ENCODE results near the gene RNF126.
"Not testable (repeated sequence)": the region's sequence is repeated elsewhere in the genome, so short reads cannot be mapped to it uniquely, and the experiment has no call there.

The RNF126 gene

GRCh38 chr19:670609-671075 lies 7.6 kb upstream of the RNF126 start:
- H3K27ac ChIP-seq (ENCODE audit: low read length) = no peak overlapping the region
- H3K4me3 ChIP-seq (ENCODE audit: low read length) = no peak overlapping the region
- H3K27me3 ChIP-seq (ENCODE audit: insufficient read depth, low read length) = peaks cover 17% of the 10 kb centered on the region
- no peaks in the 10 kb centered on the region for H3K9me3 ChIP-seq (ENCODE audit: insufficient read depth, low read depth, low read length)
- H3K4me1 ChIP-seq (ENCODE audit: insufficient read depth, low read length) = no peaks in the 10 kb centered on the region
- no peaks in the 10 kb centered on the region for H3K36me3 ChIP-seq (ENCODE audit: insufficient read depth, low read depth, low read length)
- H3K9ac ChIP-seq (ENCODE audit: low read depth, low read length) = no peak overlapping the region

DNA sequence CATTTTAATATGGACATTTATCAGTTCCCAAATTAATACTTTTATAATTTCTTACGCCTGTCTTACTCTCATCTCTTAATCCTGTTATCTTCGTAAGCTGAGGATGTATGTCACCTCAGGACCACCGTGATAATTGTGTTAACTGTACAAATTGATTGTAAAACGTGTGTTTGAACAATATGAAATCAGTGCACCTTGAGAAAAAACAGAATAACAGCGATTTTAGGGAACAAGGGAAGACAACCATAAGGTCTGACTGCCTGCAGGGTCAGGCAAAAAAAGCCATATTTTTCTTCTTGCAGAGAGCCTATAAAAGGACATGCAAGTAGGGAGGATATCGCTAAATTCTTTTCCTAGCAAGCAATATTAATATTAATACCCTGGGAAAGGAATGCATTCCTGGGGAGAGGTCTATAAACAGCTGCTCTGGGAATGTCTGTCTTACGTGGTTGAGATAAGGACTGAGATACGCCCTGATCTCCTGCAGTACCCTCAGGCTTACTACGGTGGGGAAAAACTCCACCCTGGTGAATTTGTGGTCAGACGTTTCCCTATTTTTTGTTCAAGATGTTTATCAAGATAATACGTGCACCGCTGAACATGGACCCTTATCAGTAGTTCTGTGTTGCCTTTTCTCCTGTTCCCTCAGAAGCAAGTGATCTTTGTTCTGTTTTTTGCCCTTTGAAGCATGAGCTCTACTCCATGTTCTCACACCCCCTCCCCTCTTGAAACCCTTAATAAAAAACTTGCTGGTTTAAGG lies 5.8 kb upstream of the RNF126 start:
- H3K4me1 ChIP-seq (ENCODE audit: insufficient read depth, low read length); H3K9ac ChIP-seq (ENCODE audit: low read depth, low read length); H3K27me3 ChIP-seq (ENCODE audit: insufficient read depth, low read length); H3K27ac ChIP-seq (ENCODE audit: low read length); H3K9me3 ChIP-seq (ENCODE audit: insufficient read depth, low read depth, low read length); H3K36me3 ChIP-seq (ENCODE audit: insufficient read depth, low read depth, low read length); H3K4me3 ChIP-seq (ENCODE audit: low read length): not testable (repeated sequence)

GRCh38 chr19:666985-667573 lies 4.1 kb upstream of the RNF126 start:
- not testable (repeated sequence) for H3K27me3 ChIP-seq (ENCODE audit: insufficient read depth, low read length); H3K27ac ChIP-seq (ENCODE audit: low read length); H3K36me3 ChIP-seq (ENCODE audit: insufficient read depth, low read depth, low read length); H3K9ac ChIP-seq (ENCODE audit: low read depth, low read length); H3K9me3 ChIP-seq (ENCODE audit: insufficient read depth, low read depth, low read length); H3K4me3 ChIP-seq (ENCODE audit: low read length); H3K4me1 ChIP-seq (ENCODE audit: insufficient read depth, low read length)

DNA sequence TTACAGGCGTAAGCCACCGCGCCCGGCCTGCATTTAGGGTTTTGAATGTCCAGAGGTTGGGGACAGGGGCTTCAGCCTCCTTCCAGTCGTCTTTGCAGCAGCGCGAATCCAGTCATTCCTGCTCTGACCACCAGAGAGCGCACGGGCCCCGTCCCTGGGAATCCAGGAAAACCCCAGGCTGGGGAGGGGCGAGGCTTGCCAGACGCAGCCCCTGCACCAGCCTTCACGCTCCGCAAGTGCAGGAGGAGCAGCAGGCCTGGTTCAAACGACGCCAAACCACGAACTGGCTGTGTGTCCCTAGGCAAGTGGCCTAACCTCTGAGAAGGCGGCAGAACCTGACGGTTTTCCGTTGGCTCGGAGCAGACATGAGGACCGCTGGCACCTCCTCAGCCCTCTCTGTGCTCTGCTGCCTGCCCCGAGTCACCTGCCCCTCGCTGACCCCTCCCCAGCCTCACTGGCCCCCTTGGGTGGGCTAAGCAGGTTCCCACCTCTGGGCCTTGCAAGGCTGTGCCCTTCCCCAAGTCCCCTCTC lies 2.0 kb upstream of the RNF126 start:
- H3K27me3 ChIP-seq (ENCODE audit: insufficient read depth, low read length) = peaks cover 8% of the 10 kb centered on the region; the same call in 1 of the 2 replicates
- no peak overlapping the region for H3K9ac ChIP-seq (ENCODE audit: low read depth, low read length)
- no peak overlapping the region for H3K4me3 ChIP-seq (ENCODE audit: low read length)
- no peaks in the 10 kb centered on the region for H3K4me1 ChIP-seq (ENCODE audit: insufficient read depth, low read length)
- no peak overlapping the region for H3K27ac ChIP-seq (ENCODE audit: low read length)
- H3K36me3 ChIP-seq (ENCODE audit: insufficient read depth, low read depth, low read length) = no peaks in the 10 kb centered on the region
- no peaks in the 10 kb centered on the region for H3K9me3 ChIP-seq (ENCODE audit: insufficient read depth, low read depth, low read length)

- Histone ChIP-seq H3K4me3 (ENCODE audit: low read length) (peak overlapping the region; percentile 50), H3K4me1 (ENCODE audit: insufficient read depth, low read length) (no peaks in the 10 kb centered on the region), H3K9me3 (ENCODE audit: insufficient read depth, low read depth, low read length) (no peaks in the 10 kb centered on the region), H3K9ac (ENCODE audit: low read depth, low read length) (peak overlapping the region; percentile 47; the same call in 1 of the 2 replicates), H3K27me3 (ENCODE audit: insufficient read depth, low read length) (peaks cover 8% of the 10 kb centered on the region; the same call in 1 of the 2 replicates), H3K36me3 (ENCODE audit: insufficient read depth, low read depth, low read length) (no peaks in the 10 kb centered on the region), H3K27ac (ENCODE audit: low read length) (no peak overlapping the region)
Measured at GRCh38 chr19:663682-664117, 686 bp upstream of the RNF126 start.

DNA sequence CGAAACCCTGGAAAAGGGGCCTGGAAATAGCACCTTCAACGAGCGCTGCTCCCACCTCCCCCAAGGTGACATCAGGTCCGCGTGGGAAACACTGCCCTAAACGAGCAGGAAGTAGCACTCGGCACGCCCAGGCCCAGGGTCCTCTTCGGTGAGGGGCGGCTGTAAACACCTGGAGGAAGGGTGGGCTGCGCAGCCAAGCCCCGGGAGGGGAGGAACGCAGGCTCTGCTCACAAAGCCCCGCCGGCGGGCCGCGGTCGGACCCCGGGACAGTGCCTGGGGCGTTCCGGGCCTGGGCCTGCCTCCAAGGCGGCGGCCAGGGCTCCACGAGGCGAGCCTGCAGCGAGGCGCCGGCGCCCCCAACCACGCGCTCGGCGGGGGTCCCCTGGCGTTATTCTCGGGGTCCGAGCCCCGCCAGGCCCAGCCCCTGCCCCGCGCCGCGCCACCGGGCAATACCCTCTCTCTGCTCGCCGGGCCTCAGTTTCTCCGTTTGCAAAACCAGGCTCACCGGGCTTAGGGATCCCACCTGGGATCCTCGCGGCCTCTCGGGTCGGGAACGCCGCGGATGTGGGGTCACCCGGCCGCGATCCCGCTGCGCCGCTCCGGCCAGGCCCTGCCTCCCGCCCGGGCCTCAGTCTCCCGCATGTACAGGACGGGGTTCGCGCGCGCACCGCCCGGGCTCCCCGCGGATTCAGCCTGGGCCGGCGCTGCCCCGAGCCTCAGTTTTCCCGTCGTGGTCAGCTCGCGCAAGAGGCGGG lies 630 bp downstream of the RNF126 start:
- peak overlapping the region; percentile 49 for H3K27ac ChIP-seq (ENCODE audit: low read length)

GRCh38 chr19:661427-662196 lies 1.4 kb downstream of the RNF126 start:
- Histone ChIP-seq H3K4me1 (ENCODE audit: insufficient read depth, low read length) (no peaks in the 10 kb centered on the region), H3K9me3 (ENCODE audit: insufficient read depth, low read depth, low read length) (no peaks in the 10 kb centered on the region), H3K27me3 (ENCODE audit: insufficient read depth, low read length) (peaks cover 8% of the 10 kb centered on the region; the same call in 1 of the 2 replicates), H3K9ac (ENCODE audit: low read depth, low read length) (peak overlapping the region; percentile 78), H3K27ac (ENCODE audit: low read length) (no peak overlapping the region), H3K36me3 (ENCODE audit: insufficient read depth, low read depth, low read length) (no peaks in the 10 kb centered on the region), H3K4me3 (ENCODE audit: low read length) (peak overlapping the region; percentile 81)

More for the DNA sequence above, 630 bp downstream of the RNF126 start:
- Histone ChIP-seq H3K9me3 (ENCODE audit: insufficient read depth, low read depth, low read length) (no peaks in the 10 kb centered on the region), H3K9ac (ENCODE audit: low read depth, low read length) (peak overlapping the region; percentile 78), H3K36me3 (ENCODE audit: insufficient read depth, low read depth, low read length) (no peaks in the 10 kb centered on the region), H3K4me3 (ENCODE audit: low read length) (peak overlapping the region; percentile 81), H3K27me3 (ENCODE audit: insufficient read depth, low read length) (peaks cover 8% of the 10 kb centered on the region; the same call in 1 of the 2 replicates), H3K4me1 (ENCODE audit: insufficient read depth, low read length) (no peaks in the 10 kb centered on the region)

DNA sequence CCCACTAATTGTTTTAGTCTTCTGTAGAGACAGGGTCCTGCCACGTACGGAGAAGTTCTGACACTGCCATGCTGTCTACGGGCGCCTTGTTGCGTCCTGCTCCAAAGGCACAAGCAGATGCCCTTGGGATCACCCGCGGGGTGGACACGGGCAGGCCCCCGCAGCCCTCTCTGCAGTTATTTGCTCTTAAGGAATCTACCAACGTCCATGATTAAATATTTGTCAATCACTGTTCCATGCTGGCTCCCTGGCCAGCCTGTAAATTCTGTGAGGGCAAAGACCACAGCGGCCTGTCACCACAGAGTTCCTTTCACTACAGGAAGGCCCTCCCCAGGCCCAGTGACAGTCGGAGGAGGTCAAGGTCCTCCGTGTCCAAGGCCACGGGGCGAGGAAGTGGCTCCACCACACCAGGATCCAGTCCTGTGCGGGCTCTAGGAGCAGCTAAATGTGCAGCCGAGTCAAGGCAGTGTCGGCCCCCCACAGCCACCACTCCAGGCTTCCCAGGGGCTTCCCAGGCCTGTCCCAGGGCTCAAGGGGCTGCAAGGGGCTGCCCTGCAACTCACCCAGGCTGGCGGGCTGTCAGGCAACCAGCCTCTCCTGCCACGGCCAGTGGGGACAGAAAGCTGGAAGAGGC lies 2.1 kb downstream of the RNF126 start:
- Histone ChIP-seq H3K9me3 (ENCODE audit: insufficient read depth, low read depth, low read length) (no peaks in the 10 kb centered on the region), H3K36me3 (ENCODE audit: insufficient read depth, low read depth, low read length) (0 out of 2 replicates have a peak, but pooled peaks cover 1% of the 10 kb centered on the region), H3K4me3 (ENCODE audit: low read length) (0 out of 2 replicates have a peak overlapping the region, but pooled peaks have one; percentile 81), H3K27ac (ENCODE audit: low read length) (no peak overlapping the region), H3K27me3 (ENCODE audit: insufficient read depth, low read length) (peaks cover 5% of the 10 kb centered on the region; the same call in 1 of the 2 replicates), H3K9ac (ENCODE audit: low read depth, low read length) (peak overlapping the region; percentile 78; the same call in 1 of the 2 replicates), H3K4me1 (ENCODE audit: insufficient read depth, low read length) (no peaks in the 10 kb centered on the region)

GRCh38 chr19:658916-659839 lies 3.8 kb downstream of the RNF126 start:
- H3K27ac ChIP-seq (ENCODE audit: low read length) = no peak overlapping the region
- 0 out of 2 replicates have a peak, but pooled peaks cover 6% of the 10 kb centered on the region for H3K36me3 ChIP-seq (ENCODE audit: insufficient read depth, low read depth, low read length)
- no peak overlapping the region for H3K4me3 ChIP-seq (ENCODE audit: low read length)
- H3K27me3 ChIP-seq (ENCODE audit: insufficient read depth, low read length) = no peaks in the 10 kb centered on the region
- H3K9ac ChIP-seq (ENCODE audit: low read depth, low read length) = no peak overlapping the region
- no peaks in the 10 kb centered on the region for H3K9me3 ChIP-seq (ENCODE audit: insufficient read depth, low read depth, low read length)
- H3K4me1 ChIP-seq (ENCODE audit: insufficient read depth, low read length) = no peaks in the 10 kb centered on the region

Measured in iPS-20b (cell line).